Gastroesophageal sphincter (tissue), 4 donors: ENCODE results near the gene OR2D2. TPM values are rescaled to one million over a fixed set of nuclear protein-coding genes. Genes with fewer than 3 reads are reported as not detected.
"Not testable (repeated sequence)": the region's sequence is repeated elsewhere in the genome, so short reads cannot be mapped to it uniquely, and the experiment has no call there.

Source experiments
- ATAC-seq: fragments of 150-250 bp; one replicate; pipeline ENCODE4 v1.9.1; 2016; ENCODE audit warnings: mild to moderate bottlenecking, moderate library complexity
- H3K27ac ChIP-seq, 4 donors: fragments of 200-600 bp; sonication (generic) in 3 of 4; 1 replicate in 3 of 4; 2 replicates in 1 of 4; pipeline ENCODE4 v1.5.1; 2016 to 2019
- H3K27me3 ChIP-seq: fragments of 200-600 bp; sonication (generic); one replicate; pipeline ENCODE4 v1.5.1; 2019
- H3K36me3 ChIP-seq, 2 donors: fragments of 200-600 bp; sonication (generic); one replicate each; pipeline ENCODE4 v1.5.1; 2019; ENCODE audit warnings: control low read depth in 1 of 2
- H3K4me1 ChIP-seq, 3 donors: fragments of 200-600 bp; sonication (generic); 1 replicate in 2 of 3; 2 replicates in 1 of 3; pipeline ENCODE4 v1.5.1; 2016 to 2019; ENCODE audit warnings: control low read depth in 2 of 3
- H3K4me3 ChIP-seq, 2 donors: fragments of 200-600 bp; sonication (generic); one replicate each; pipeline ENCODE4 v1.5.1; 2019; ENCODE audit warnings: mild to moderate bottlenecking in 1 of 2, moderate library complexity in 1 of 2
- H3K9me3 ChIP-seq, 3 donors: fragments of 200-600 bp; sonication (generic); one replicate each; pipeline ENCODE4 v1.5.1; 2017 to 2019; ENCODE audit warnings: control low read depth in 2 of 3
- EP300 ChIP-seq: sonication (generic); formaldehyde crosslinking; IDR thresholded peaks from one replicate; pipeline ENCODE4 v1.6.1; 2017; ENCODE audit warnings: antibody characterized with exemption, mild to moderate bottlenecking
- POLR2A ChIP-seq, 2 donors: fragments of 450-650 bp; IDR thresholded peaks; one replicate each; pipeline ENCODE4 v1.6.1; 2017; ENCODE audit warnings: antibody characterized with exemption in 2 of 2, mild to moderate bottlenecking in 2 of 2, moderate library complexity in 1 of 2
- POLR2AphosphoS5 ChIP-seq: sonication (generic); formaldehyde crosslinking; IDR thresholded peaks from one replicate; pipeline ENCODE4 v1.6.1; 2017; ENCODE audit warnings: antibody characterized with exemption
- WGBS, 2 donors: methylation state at CpG; one replicate each; pipeline ENCODE4 v1.1.5; 2018; ENCODE audit warnings: low coverage in 1 of 2; 5-methylcytosine and 5-hydroxymethylcytosine counted together
- total RNA-seq, 4 donors: library from RNA; depleted of rRNA; stranded (reverse); fragments of >200 nt; gene quantifications; one replicate each; pipeline ENCODE4 v1.1.0, GENCODE V29; 2016
- TF ChIP-seq, protein P1 (sequence below), 4 experiments: fragments of 200-600 bp in 2 of 4; fragments of 450-650 bp in 2 of 4; sonication (generic) in 1 of 4; IDR thresholded peaks; one replicate each; pipeline ENCODE4 v1.5.1; 2017 to 2019; ENCODE audit warnings: antibody characterized with exemption in 4 of 4, mild to moderate bottlenecking in 2 of 4, moderate library complexity in 2 of 4

OR2D2 gene
- total RNA-seq, 4 donors from 2014 or later: 0.31 TPM; not detected in 3

DNA sequence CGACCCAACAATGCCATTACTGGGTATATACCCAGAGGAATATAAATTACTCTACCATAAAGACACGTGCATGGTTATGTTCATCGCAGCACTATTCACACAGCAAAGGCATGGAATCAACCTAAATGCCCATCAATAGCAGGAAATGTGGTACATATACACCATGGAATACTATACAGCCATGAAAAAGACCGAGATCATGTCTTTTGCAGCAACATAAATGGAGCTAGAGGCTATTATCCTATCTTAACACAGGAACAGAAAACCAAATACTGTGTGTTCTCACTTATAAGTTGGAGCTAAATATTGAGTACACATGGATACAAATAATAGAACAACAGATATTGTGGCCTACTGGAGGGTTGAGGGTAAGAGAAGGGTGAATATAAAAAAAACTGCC, 3.5 kb downstream of the OR2D2 start:
- TF ChIP-seq, protein P1, sequence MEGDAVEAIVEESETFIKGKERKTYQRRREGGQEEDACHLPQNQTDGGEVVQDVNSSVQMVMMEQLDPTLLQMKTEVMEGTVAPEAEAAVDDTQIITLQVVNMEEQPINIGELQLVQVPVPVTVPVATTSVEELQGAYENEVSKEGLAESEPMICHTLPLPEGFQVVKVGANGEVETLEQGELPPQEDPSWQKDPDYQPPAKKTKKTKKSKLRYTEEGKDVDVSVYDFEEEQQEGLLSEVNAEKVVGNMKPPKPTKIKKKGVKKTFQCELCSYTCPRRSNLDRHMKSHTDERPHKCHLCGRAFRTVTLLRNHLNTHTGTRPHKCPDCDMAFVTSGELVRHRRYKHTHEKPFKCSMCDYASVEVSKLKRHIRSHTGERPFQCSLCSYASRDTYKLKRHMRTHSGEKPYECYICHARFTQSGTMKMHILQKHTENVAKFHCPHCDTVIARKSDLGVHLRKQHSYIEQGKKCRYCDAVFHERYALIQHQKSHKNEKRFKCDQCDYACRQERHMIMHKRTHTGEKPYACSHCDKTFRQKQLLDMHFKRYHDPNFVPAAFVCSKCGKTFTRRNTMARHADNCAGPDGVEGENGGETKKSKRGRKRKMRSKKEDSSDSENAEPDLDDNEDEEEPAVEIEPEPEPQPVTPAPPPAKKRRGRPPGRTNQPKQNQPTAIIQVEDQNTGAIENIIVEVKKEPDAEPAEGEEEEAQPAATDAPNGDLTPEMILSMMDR (IDR thresholded peaks at IDR 0.05): no peak
- TF ChIP-seq POLR2AphosphoS5 (no peak), POLR2A (IDR thresholded peaks at IDR 0.05) (no peak), EP300 (no peak)
- H3K36me3 ChIP-seq: no peaks in the 10 kb centered on the region
- H3K4me1 ChIP-seq: no peaks in the 10 kb centered on the region
- H3K9me3 ChIP-seq: peaks cover 0 to 4% (median 0%) of the 10 kb centered on the region in 3 donors
- ATAC-seq: no peak
- WGBS, 2 donors: 60 to 87% methylated on average over 3 to 4 of the region's 4 CpGs
- no peak overlapping the region for H3K27ac ChIP-seq
- H3K4me3 ChIP-seq: no peak overlapping the region
- no peaks in the 10 kb centered on the region for H3K27me3 ChIP-seq

DNA sequence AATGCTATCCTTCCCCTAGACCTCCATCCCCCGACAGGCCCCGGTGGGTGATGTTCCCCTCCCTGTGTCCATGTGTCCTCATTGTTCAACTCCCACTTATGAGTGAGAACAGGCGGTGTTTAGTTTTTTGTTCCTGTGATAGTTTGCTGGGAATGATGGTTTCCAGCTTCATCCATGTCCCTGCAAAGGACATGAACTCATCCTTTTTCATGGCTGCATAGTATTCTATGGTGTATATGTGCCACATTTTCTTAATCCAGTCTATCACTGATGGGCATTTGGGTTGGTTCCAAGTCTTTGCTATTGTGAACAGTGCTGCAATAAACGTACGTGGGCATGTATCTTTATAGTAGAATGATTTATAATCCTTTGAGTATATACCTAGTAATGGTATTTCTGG, 4.6 kb downstream of the OR2D2 start:
- not testable (repeated sequence) for ATAC-seq, H3K4me1 ChIP-seq
- WGBS, 2 donors: 95 to 98% methylated on average over 2 to 5 of the region's 5 CpGs

DNA sequence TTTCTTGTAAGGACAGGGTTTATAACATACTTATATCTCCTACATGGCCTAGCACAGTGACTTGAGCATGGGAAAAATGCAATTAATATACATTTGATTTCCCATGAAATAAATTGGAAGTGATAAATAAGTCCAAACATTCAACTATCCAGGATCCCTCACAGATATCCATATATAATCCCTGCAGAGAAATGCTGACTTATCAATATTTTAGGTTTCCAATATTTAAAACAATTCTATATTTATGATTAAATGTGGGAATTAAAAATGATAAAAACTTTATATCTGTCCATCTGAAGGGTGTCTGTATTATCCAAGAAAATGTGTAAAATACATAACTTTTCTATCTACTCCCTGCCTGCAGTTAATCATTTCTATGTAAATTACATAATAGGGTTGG, 9.5 kb downstream of the OR2D2 start:
- H3K9me3 ChIP-seq: peaks cover 0 to 3% (median 0%) of the 10 kb centered on the region in 3 donors
- TF ChIP-seq POLR2AphosphoS5 (no peak), EP300 (no peak), POLR2A (IDR thresholded peaks at IDR 0.05) (no peak)
- TF ChIP-seq, protein P1 (IDR thresholded peaks at IDR 0.05): no peak
- no peaks in the 10 kb centered on the region for H3K27me3 ChIP-seq
- H3K4me3 ChIP-seq: no peak overlapping the region
- H3K27ac ChIP-seq: no peak overlapping the region
- ATAC-seq: no peak
- H3K4me1 ChIP-seq: no peaks in the 10 kb centered on the region
- no peaks in the 10 kb centered on the region for H3K36me3 ChIP-seq

More for the DNA sequence above, 4.6 kb downstream of the OR2D2 start:
- not testable (repeated sequence) for H3K36me3 ChIP-seq, H3K27me3 ChIP-seq, H3K4me3 ChIP-seq, H3K9me3 ChIP-seq, H3K27ac ChIP-seq

DNA sequence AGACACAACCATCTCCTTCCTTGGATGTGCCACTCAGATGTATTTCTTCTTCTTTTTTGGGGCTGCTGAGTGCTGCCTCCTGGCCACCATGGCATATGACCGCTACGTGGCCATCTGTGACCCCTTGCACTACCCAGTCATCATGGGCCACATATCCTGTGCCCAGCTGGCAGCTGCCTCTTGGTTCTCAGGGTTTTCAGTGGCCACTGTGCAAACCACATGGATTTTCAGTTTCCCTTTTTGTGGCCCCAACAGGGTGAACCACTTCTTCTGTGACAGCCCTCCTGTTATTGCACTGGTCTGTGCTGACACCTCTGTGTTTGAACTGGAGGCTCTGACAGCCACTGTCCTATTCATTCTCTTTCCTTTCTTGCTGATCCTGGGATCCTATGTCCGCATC, 15.4 kb downstream of the OR2D2 start:
- no peaks in the 10 kb centered on the region for H3K27me3 ChIP-seq
- H3K4me1 ChIP-seq: no peaks in the 10 kb centered on the region
- TF ChIP-seq POLR2AphosphoS5: no peak
- no peak for TF ChIP-seq POLR2A (IDR thresholded peaks at IDR 0.05)
- no peak for TF ChIP-seq EP300
- 81 to 87% methylated on average over 3 of the region's 3 CpGs for WGBS, 2 donors
- no peak overlapping the region for H3K27ac ChIP-seq
- H3K4me3 ChIP-seq: no peak overlapping the region
- peaks cover 0 to 5% (median 0%) of the 10 kb centered on the region in 3 donors for H3K9me3 ChIP-seq
- ATAC-seq: no peak
- no peaks in the 10 kb centered on the region for H3K36me3 ChIP-seq

DNA sequence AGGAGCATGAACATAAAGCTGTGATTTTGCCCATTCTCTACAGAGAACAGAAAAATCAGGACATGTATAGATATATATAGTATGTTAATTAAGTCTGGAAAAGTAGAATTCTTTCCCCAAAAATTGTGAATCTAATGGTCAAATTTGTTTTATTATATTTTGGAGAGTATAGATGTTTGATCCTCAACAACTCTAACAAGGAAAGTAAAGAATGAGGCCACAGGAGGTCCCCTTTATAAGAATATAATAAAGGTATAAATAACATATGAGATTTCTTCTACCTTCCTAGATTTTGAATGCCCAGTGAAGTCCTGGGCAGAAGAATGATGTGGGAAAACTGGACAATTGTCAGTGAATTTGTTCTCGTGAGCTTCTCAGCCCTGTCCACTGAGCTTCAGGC, 16.0 kb downstream of the OR2D2 start, which contains the start of gene OR10A4:
OR10A4 (plus strand) TSS at position 301 of the 400 bp plus-strand sequence; CDS start at position 324, 23 bp downstream.
- H3K4me3 ChIP-seq: no peak within 1 kb of the TSS
- no peaks in the 10 kb centered on the region for H3K27me3 ChIP-seq
- peaks cover 0 to 5% (median 0%) of the 10 kb centered on the region in 3 donors for H3K9me3 ChIP-seq
- ATAC-seq: no peak
- H3K36me3 ChIP-seq: no peaks in the 10 kb centered on the region
- no peak within 1 kb of the TSS for H3K27ac ChIP-seq
- WGBS, 2 donors: 83 to 88% methylated on average over 1 of the region's 1 CpG
- no peak for TF ChIP-seq POLR2A (IDR thresholded peaks at IDR 0.05)
- no peak for TF ChIP-seq EP300
- no peak for TF ChIP-seq POLR2AphosphoS5
- H3K4me1 ChIP-seq: no peaks in the 10 kb centered on the region

DNA sequence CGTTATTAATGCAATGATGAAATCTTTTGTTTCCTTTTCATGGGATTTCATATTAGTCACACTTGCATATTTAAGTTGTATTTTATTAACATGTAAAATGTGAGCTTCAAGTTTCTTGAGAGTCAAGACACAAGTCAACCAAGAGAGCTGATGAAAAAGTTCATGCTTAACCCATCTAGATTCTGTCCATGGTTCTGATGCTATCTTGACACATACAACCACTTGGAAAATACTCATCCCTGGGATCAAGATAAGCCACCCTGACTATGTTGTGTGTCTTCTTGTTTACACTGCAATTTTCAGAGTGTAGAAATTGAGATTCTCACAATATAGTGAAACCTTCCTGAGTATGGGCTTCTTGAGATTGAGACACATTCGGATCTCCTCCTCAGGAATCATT, 16.5 kb downstream of the OR2D2 start:
- TF ChIP-seq POLR2AphosphoS5: no peak
- TF ChIP-seq, protein P1 (IDR thresholded peaks at IDR 0.05): no peak
- no peak for TF ChIP-seq POLR2A (IDR thresholded peaks at IDR 0.05)
- Histone ChIP-seq H3K4me3 (no peak overlapping the region), H3K9me3 (peaks cover 0 to 5% (median 0%) of the 10 kb centered on the region in 3 donors), H3K27ac (no peak overlapping the region), H3K4me1 (no peaks in the 10 kb centered on the region), H3K27me3 (no peaks in the 10 kb centered on the region), H3K36me3 (no peaks in the 10 kb centered on the region)
- no peak for ATAC-seq
- 86 to 92% methylated on average over 2 of the region's 2 CpGs for WGBS, 2 donors
